ENCODE data around the gene DNAH7. TPM values are rescaled to one million over a fixed set of nuclear protein-coding genes. Genes with fewer than 3 reads are reported as not detected.
A peak's percentile ranks its signal among the peaks of the same experiment; 100 is the strongest.
"Not testable (repeated sequence)": the region's sequence is repeated elsewhere in the genome, so short reads cannot be mapped to it uniquely, and the experiment has no call there.

DNAH7 gene
- total and polyA plus RNA-seq, 9 donors = 0.15 to 0.58 (median 0.25) TPM

DNA sequence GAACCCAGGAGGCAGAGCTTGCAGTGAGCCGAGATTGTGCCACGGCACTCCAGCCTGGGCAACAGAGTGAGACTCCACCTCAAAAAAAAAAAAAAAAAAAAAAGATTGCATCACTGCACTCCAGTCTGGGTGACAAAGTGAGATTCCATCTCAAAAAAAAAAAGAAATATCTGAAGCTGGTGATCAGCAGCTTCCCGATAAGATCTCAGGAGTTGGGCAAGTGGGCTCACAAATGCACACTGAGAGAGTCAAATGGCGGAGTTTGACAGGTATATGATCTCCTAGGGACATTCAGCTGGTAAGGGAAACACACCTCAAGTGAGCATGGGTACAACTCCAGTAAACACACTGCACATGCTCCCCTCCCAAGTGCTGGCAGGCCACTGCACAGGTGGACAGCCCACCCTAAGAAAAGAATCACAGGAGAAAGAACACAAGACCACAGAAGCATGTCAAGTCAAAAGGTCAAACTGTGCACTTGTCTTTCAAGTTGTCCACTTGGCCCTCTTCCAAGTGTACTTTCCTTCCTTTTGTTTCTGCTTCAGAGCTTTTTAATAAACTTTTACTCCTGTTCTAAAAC is 151.5 kb downstream of the DNAH7 start:
- 67% methylated on average over 1 of the region's 4 CpGs for WGBS (ENCODE audit: insufficient coverage)

DNA sequence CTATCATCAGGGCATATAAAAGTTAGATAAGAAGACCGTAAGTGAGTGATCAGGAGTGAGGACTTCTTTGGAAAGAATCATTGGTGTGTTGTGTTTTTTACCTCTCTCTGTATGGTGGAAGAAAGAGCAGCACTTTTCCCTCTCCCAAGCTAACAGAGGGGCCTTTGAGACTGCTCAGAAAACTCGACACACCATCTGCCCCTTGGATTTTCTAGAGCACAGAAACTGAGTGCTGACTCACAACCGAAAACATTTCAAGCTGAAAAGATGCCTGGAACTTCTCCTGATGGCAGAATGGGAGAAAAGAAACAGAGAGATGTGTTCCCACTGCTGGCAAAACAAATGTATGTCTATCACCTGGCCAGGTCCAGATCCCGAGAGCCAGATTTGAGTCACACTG is 156.6 kb downstream of the DNAH7 start:
- WGBS (ENCODE audit: insufficient coverage) = 86% methylated on average over 2 of the region's 4 CpGs
- no peaks in the 10 kb centered on the region for H3K36me3 ChIP-seq (ENCODE audit: control insufficient read depth, insufficient read depth, low read length)
- no peaks in the 10 kb centered on the region for H3K27me3 ChIP-seq (ENCODE audit: control insufficient read depth, insufficient read depth, low read length)
- H3K9me3 ChIP-seq (replicated peaks; ENCODE audit: control insufficient read depth, low read depth, low read length) = no peaks in the 10 kb centered on the region
- H3K27ac ChIP-seq (ENCODE audit: low read length) = no peak overlapping the region
- H3K4me1 ChIP-seq (ENCODE audit: control insufficient read depth, insufficient read depth, low read length) = no peaks in the 10 kb centered on the region
- DNase-seq = no peak
- H3K4me3 ChIP-seq (ENCODE audit: low read length) = no peak overlapping the region

More for the DNA sequence above, 151.5 kb downstream of the DNAH7 start:
- not testable (repeated sequence) for H3K4me1 ChIP-seq (ENCODE audit: control insufficient read depth, insufficient read depth, low read length); H3K9me3 ChIP-seq (replicated peaks; ENCODE audit: control insufficient read depth, low read depth, low read length); H3K27ac ChIP-seq (ENCODE audit: low read length); DNase-seq; H3K4me3 ChIP-seq (ENCODE audit: low read length); H3K36me3 ChIP-seq (ENCODE audit: control insufficient read depth, insufficient read depth, low read length); H3K27me3 ChIP-seq (ENCODE audit: control insufficient read depth, insufficient read depth, low read length)

- WGBS (ENCODE audit: insufficient coverage) = no CpG with 5 or more reads among the region's 4 CpGs
- Histone ChIP-seq H3K27me3 (ENCODE audit: control insufficient read depth, insufficient read depth, low read length) (no peaks in the 10 kb centered on the region), H3K36me3 (ENCODE audit: control insufficient read depth, insufficient read depth, low read length) (no peaks in the 10 kb centered on the region), H3K9me3 (replicated peaks; ENCODE audit: control insufficient read depth, low read depth, low read length) (no peaks in the 10 kb centered on the region), H3K4me3 (ENCODE audit: low read length) (no peak overlapping the region), H3K4me1 (ENCODE audit: control insufficient read depth, insufficient read depth, low read length) (no peaks in the 10 kb centered on the region), H3K27ac (ENCODE audit: low read length) (no peak overlapping the region)
- no peak for DNase-seq
These were observed 158.1 kb downstream of the DNAH7 start for GRCh38 chr2:195910570-195910969.

- Histone ChIP-seq H3K27me3 (ENCODE audit: control insufficient read depth, insufficient read depth, low read length) (no peaks in the 10 kb centered on the region), H3K27ac (ENCODE audit: low read length) (no peak overlapping the region), H3K4me1 (ENCODE audit: control insufficient read depth, insufficient read depth, low read length) (no peaks in the 10 kb centered on the region), H3K4me3 (ENCODE audit: low read length) (no peak overlapping the region), H3K36me3 (ENCODE audit: control insufficient read depth, insufficient read depth, low read length) (no peaks in the 10 kb centered on the region), H3K9me3 (replicated peaks; ENCODE audit: control insufficient read depth, low read depth, low read length) (no peaks in the 10 kb centered on the region)
- DNase-seq = no peak
These were observed 158.7 kb downstream of the DNAH7 start for GRCh38 chr2:195909926-195910325.

GRCh38 chr2:195907474-195907873 is 161.2 kb downstream of the DNAH7 start:
- Histone ChIP-seq H3K36me3 (ENCODE audit: control insufficient read depth, insufficient read depth, low read length) (no peaks in the 10 kb centered on the region), H3K27ac (ENCODE audit: low read length) (no peak overlapping the region), H3K9me3 (replicated peaks; ENCODE audit: control insufficient read depth, low read depth, low read length) (no peaks in the 10 kb centered on the region), H3K4me3 (ENCODE audit: low read length) (no peak overlapping the region), H3K4me1 (ENCODE audit: control insufficient read depth, insufficient read depth, low read length) (no peaks in the 10 kb centered on the region), H3K27me3 (ENCODE audit: control insufficient read depth, insufficient read depth, low read length) (no peaks in the 10 kb centered on the region)
- no peak for DNase-seq
- WGBS (ENCODE audit: insufficient coverage) = no CpG with 5 or more reads among the region's 5 CpGs

- Histone ChIP-seq H3K9me3 (replicated peaks; ENCODE audit: control insufficient read depth, low read depth, low read length) (no peaks in the 10 kb centered on the region), H3K4me1 (ENCODE audit: control insufficient read depth, insufficient read depth, low read length) (no peaks in the 10 kb centered on the region), H3K27me3 (ENCODE audit: control insufficient read depth, insufficient read depth, low read length) (no peaks in the 10 kb centered on the region), H3K27ac (ENCODE audit: low read length) (no peak overlapping the region), H3K4me3 (ENCODE audit: low read length) (no peak overlapping the region), H3K36me3 (ENCODE audit: control insufficient read depth, insufficient read depth, low read length) (no peaks in the 10 kb centered on the region)
- 86% methylated on average over 2 of the region's 2 CpGs for WGBS (ENCODE audit: insufficient coverage)
- no peak for DNase-seq
These were observed 164.7 kb downstream of the DNAH7 start for GRCh38 chr2:195903956-195904355.

- DNase-seq = no peak
- WGBS (ENCODE audit: insufficient coverage) = 80% methylated on average over 1 of the region's 1 CpG
- Histone ChIP-seq H3K4me3 (ENCODE audit: low read length) (no peak overlapping the region), H3K27me3 (ENCODE audit: control insufficient read depth, insufficient read depth, low read length) (no peaks in the 10 kb centered on the region), H3K36me3 (ENCODE audit: control insufficient read depth, insufficient read depth, low read length) (no peaks in the 10 kb centered on the region), H3K9me3 (replicated peaks; ENCODE audit: control insufficient read depth, low read depth, low read length) (no peaks in the 10 kb centered on the region), H3K4me1 (ENCODE audit: control insufficient read depth, insufficient read depth, low read length) (no peaks in the 10 kb centered on the region), H3K27ac (ENCODE audit: low read length) (no peak overlapping the region)
These were observed 165.8 kb downstream of the DNAH7 start for GRCh38 chr2:195902857-195903256.

DNA sequence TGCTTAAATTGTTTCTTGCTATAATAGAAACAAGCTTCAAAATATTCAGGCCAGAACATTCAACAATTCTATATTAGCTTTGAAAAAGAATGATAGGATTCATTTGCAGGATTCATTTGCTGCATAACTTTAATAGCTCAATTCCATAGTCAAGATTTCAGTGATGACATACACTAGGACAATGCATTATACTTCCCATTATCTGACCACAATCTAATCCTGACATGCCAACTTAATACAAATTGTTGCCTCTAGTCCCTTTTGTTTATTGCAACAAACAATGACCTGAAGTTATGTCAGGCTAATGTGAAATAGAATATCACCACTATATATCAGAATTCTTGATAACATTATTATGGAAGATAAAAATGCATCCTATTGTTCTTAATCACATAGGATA is 169.4 kb downstream of the DNAH7 start:
- H3K36me3 ChIP-seq (ENCODE audit: control insufficient read depth, insufficient read depth, low read length) = no peaks in the 10 kb centered on the region
- no peak overlapping the region for H3K4me3 ChIP-seq (ENCODE audit: low read length)
- no peak overlapping the region for H3K27ac ChIP-seq (ENCODE audit: low read length)
- H3K9me3 ChIP-seq (replicated peaks; ENCODE audit: control insufficient read depth, low read depth, low read length) = no peaks in the 10 kb centered on the region
- no peaks in the 10 kb centered on the region for H3K27me3 ChIP-seq (ENCODE audit: control insufficient read depth, insufficient read depth, low read length)
- no peaks in the 10 kb centered on the region for H3K4me1 ChIP-seq (ENCODE audit: control insufficient read depth, insufficient read depth, low read length)
- DNase-seq = no peak

GRCh38 chr2:195898505-195899191 is 170.0 kb downstream of the DNAH7 start:
- Histone ChIP-seq H3K9me3 (replicated peaks; ENCODE audit: control insufficient read depth, low read depth, low read length) (no peaks in the 10 kb centered on the region), H3K27ac (ENCODE audit: low read length) (no peak overlapping the region), H3K4me1 (ENCODE audit: control insufficient read depth, insufficient read depth, low read length) (no peaks in the 10 kb centered on the region), H3K36me3 (ENCODE audit: control insufficient read depth, insufficient read depth, low read length) (no peaks in the 10 kb centered on the region), H3K4me3 (ENCODE audit: low read length) (no peak overlapping the region), H3K27me3 (ENCODE audit: control insufficient read depth, insufficient read depth, low read length) (no peaks in the 10 kb centered on the region)
- 0% methylated on average over 4 of the region's 9 CpGs for WGBS (ENCODE audit: insufficient coverage)
- peak; percentile 93 for DNase-seq

GRCh38 chr2:195891081-195891480 is 177.6 kb downstream of the DNAH7 start:
- Histone ChIP-seq H3K4me3 (ENCODE audit: low read length) (no peak overlapping the region), H3K27ac (ENCODE audit: low read length) (no peak overlapping the region), H3K9me3 (replicated peaks; ENCODE audit: control insufficient read depth, low read depth, low read length) (no peaks in the 10 kb centered on the region), H3K36me3 (ENCODE audit: control insufficient read depth, insufficient read depth, low read length) (no peaks in the 10 kb centered on the region), H3K4me1 (ENCODE audit: control insufficient read depth, insufficient read depth, low read length) (no peaks in the 10 kb centered on the region), H3K27me3 (ENCODE audit: control insufficient read depth, insufficient read depth, low read length) (no peaks in the 10 kb centered on the region)
- DNase-seq = no peak
- no CpG with 5 or more reads among the region's 2 CpGs for WGBS (ENCODE audit: insufficient coverage)

DNA sequence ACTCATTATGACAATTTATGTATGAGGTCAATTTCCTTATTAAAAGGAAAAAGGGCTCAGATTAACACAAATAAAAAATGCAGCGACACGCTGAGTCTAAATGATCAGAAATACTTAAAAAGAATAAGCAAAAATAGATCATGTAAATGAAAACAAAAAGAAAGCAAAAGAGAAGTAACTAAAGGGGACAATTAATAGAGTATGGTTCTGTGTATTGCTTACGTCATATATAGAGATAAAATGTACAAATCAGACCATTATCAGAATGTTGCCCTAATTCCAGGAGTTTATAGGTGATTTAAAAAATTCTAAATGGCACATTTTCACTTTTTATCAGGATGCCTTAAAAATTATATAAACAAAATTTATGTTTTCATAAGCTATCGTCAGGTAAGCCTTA is 189.5 kb downstream of the DNAH7 start:
- H3K4me1 ChIP-seq (ENCODE audit: control insufficient read depth, insufficient read depth, low read length) = no peaks in the 10 kb centered on the region
- no peaks in the 10 kb centered on the region for H3K27me3 ChIP-seq (ENCODE audit: control insufficient read depth, insufficient read depth, low read length)
- H3K4me3 ChIP-seq (ENCODE audit: low read length) = no peak overlapping the region
- no peaks in the 10 kb centered on the region for H3K36me3 ChIP-seq (ENCODE audit: control insufficient read depth, insufficient read depth, low read length)
- no CpG with 5 or more reads among the region's 4 CpGs for WGBS (ENCODE audit: insufficient coverage)
- H3K27ac ChIP-seq (ENCODE audit: low read length) = no peak overlapping the region
- H3K9me3 ChIP-seq (replicated peaks; ENCODE audit: control insufficient read depth, low read depth, low read length) = no peaks in the 10 kb centered on the region
- DNase-seq = no peak

Measured in muscle of leg (tissue), 11 donors.